ENCODE data around the gene TMEM163.

GRCh38 chr2:134722728-134723127 lies 3.9 kb upstream of the TMEM163 start:
- TF ChIP-seq CTCF (IDR thresholded peaks at IDR 0.05) (no peak), POLR2A (IDR thresholded peaks at IDR 0.05) (no peak)
